Keratinocyte (primary cell): ENCODE measurements around the gene SLC4A5. TPM values are rescaled to one million over a fixed set of nuclear protein-coding genes. Genes with fewer than 3 reads are reported as not detected.

Experiments
- DNase-seq: peaks from one replicate; pipeline ENCODE4 v3.0.0-alpha.2; 2011; ENCODE audit warnings: low read depth, missing footprints, low spot score
- FAIRE-seq: peaks from 2 replicates; lab custom pipeline; 2011; peaks lifted over from hg19 to GRCh38; lab: Jason Lieb, UNC
- H2AFZ ChIP-seq: 2 replicates; pipeline ENCODE4 v1.6.0; 2012; ENCODE audit warnings: low read length, control low read depth, inconsistent platforms; ENCODE audit not compliant: control insufficient read depth
- H3K27ac ChIP-seq: 2 replicates; pipeline ENCODE4 v1.5.1; 2011; ENCODE audit warnings: low read length; ENCODE audit not compliant: control insufficient read depth, insufficient read depth
- H3K27me3 ChIP-seq: 3 replicates; pipeline ENCODE4 v1.6.0; 2011; ENCODE audit warnings: low read length; ENCODE audit not compliant: control insufficient read depth, insufficient read depth; ENCODE audit errors: extremely low read depth
- H3K36me3 ChIP-seq, 2 experiments: 2 replicates in 1 of 2; 3 replicates in 1 of 2; pipeline ENCODE4 v1.5.1; 2011; ENCODE audit warnings: low read length in 2 of 2, mild to moderate bottlenecking in 1 of 2; ENCODE audit not compliant: control insufficient read depth in 2 of 2, insufficient read depth in 2 of 2; ENCODE audit errors: extremely low read depth in 1 of 2
- H3K4me1 ChIP-seq: 3 replicates; pipeline ENCODE4 v1.5.1; 2011; ENCODE audit warnings: low read length; ENCODE audit not compliant: control insufficient read depth, insufficient read depth; ENCODE audit errors: extremely low read depth
- H3K4me2 ChIP-seq: 3 replicates; pipeline ENCODE4 v1.6.0; 2011; ENCODE audit warnings: low read depth, low read length; ENCODE audit not compliant: control insufficient read depth, insufficient read depth; ENCODE audit errors: extremely low read depth
- H3K4me3 ChIP-seq, 3 experiments: fragments of 200-600 bp in 1 of 3; sonication (generic) in 1 of 3; 2 replicates in 2 of 3; 3 replicates in 1 of 3; pipeline ENCODE4 v1.5.1; 2011 to 2016; ENCODE audit warnings: low read length in 3 of 3, mild to moderate bottlenecking in 3 of 3, control low read depth in 2 of 3, inconsistent platforms in 1 of 3, low read depth in 1 of 3, mixed read lengths in 1 of 3, mixed run types in 1 of 3, moderate library complexity in 1 of 3; ENCODE audit not compliant: control insufficient read depth in 2 of 3, insufficient read depth in 2 of 3; ENCODE audit errors: extremely low read depth in 1 of 3
- H3K79me2 ChIP-seq: 2 replicates; pipeline ENCODE4 v1.6.0; 2012; ENCODE audit warnings: low read length; ENCODE audit not compliant: control insufficient read depth, insufficient read depth
- H3K9ac ChIP-seq: 3 replicates; pipeline ENCODE4 v1.6.0; 2011; ENCODE audit warnings: low read length; ENCODE audit not compliant: control insufficient read depth, insufficient read depth; ENCODE audit errors: extremely low read depth
- H3K9me1 ChIP-seq: 3 replicates; pipeline ENCODE4 v1.6.0; 2011; ENCODE audit warnings: low read length; ENCODE audit not compliant: control insufficient read depth, insufficient read depth; ENCODE audit errors: extremely low read depth
- H3K9me3 ChIP-seq: 2 replicates; pipeline ENCODE4 v1.5.1; 2012; ENCODE audit warnings: low read depth, low read length; ENCODE audit not compliant: control insufficient read depth
- H4K20me1 ChIP-seq: 3 replicates; pipeline ENCODE4 v1.6.0; 2011; ENCODE audit warnings: low read length; ENCODE audit not compliant: control insufficient read depth, insufficient read depth; ENCODE audit errors: extremely low read depth
- EZH2 ChIP-seq: IDR thresholded peaks from one replicate; pipeline ENCODE4 v1.6.1; 2012; ENCODE audit warnings: inconsistent platforms, mild to moderate bottlenecking, low read length, moderate library complexity
- dilution Hi-C: fragments of 300-500 bp; cut with MboI; formaldehyde crosslinking; loops from one replicate; pipeline ENCODE4 v1.7.0; 2020; ENCODE audit warnings: low sequenced_read_pairs; ENCODE audit not compliant: extremely low pct_ligation_motif_present
- polyA plus RNA-seq, 5 experiments: library from polyadenylated mRNA; depleted of rRNA in 3 of 5; stranded (reverse) in 3 of 5; stranded (forward) in 1 of 5; unstranded in 1 of 5; fragments of >200 nt; gene quantifications; 1 replicate in 1 of 5; 2 replicates in 3 of 5; 3 replicates in 1 of 5; pipeline versions ENCODE4 v1.2.1 to v1.2.3, GENCODE V29; 2011 to 2012; ENCODE audit warnings: missing spikeins in 2 of 5, low read depth in 1 of 5, low replicate concordance in 1 of 5
- TF ChIP-seq, protein P1 (sequence below), 3 experiments: IDR thresholded peaks in 1 of 3; conservative IDR thresholded peaks in 1 of 3; optimal IDR thresholded peaks in 1 of 3; 2 replicates in 2 of 3; 3 replicates in 1 of 3; pipeline versions ENCODE3 to v1.5.1; 2011; ENCODE audit warnings: low read length in 3 of 3, mild to moderate bottlenecking in 3 of 3, moderate library complexity in 2 of 3, control low read depth in 1 of 3, inconsistent platforms in 1 of 3; ENCODE audit not compliant: insufficient read depth in 2 of 3; ENCODE audit errors: extremely low read depth in 1 of 3

The SLC4A5 gene
- polyA plus RNA-seq, 1 donor (not counting 4 experiments of a cell fraction or from before 2014, with no cell fraction given) = 0.22 TPM

DNA sequence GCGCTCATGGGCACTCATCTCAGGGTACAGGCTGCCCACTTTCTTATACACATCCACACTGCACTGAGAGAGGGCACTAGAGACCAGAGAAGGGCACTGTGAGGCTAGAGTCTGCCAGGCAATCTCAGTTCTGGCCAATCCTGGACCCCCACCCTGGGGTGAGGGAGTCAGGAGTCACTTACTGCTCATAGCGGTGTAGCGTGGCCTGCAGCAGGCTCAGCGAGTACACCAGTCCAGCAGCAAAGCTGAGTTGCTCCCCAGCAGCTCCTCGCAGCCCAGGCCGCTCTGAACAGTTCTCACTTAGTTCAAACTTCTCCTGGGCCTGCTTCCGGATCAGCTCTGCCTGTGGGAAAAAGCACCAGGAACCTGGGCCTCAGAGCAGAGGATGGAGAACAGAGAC, 24.6 kb upstream of the SLC4A5 start:
- Histone ChIP-seq H3K9ac (no peak overlapping the region), H3K4me3 (no peak overlapping the region), H3K9me1 (no peaks in the 10 kb centered on the region), H3K27me3 (no peaks in the 10 kb centered on the region), H3K27ac (no peak overlapping the region), H3K79me2 (no peaks in the 10 kb centered on the region), H3K4me2 (no peak overlapping the region), H3K9me3 (no peaks in the 10 kb centered on the region), H4K20me1 (no peaks in the 10 kb centered on the region), H3K36me3 (peaks cover 55 to 67% of the 10 kb centered on the region in 2 experiments), H3K4me1 (peaks cover 2% of the 10 kb centered on the region), H2AFZ (no peak overlapping the region)
- TF ChIP-seq EZH2 = no peak
- TF ChIP-seq, protein P1, sequence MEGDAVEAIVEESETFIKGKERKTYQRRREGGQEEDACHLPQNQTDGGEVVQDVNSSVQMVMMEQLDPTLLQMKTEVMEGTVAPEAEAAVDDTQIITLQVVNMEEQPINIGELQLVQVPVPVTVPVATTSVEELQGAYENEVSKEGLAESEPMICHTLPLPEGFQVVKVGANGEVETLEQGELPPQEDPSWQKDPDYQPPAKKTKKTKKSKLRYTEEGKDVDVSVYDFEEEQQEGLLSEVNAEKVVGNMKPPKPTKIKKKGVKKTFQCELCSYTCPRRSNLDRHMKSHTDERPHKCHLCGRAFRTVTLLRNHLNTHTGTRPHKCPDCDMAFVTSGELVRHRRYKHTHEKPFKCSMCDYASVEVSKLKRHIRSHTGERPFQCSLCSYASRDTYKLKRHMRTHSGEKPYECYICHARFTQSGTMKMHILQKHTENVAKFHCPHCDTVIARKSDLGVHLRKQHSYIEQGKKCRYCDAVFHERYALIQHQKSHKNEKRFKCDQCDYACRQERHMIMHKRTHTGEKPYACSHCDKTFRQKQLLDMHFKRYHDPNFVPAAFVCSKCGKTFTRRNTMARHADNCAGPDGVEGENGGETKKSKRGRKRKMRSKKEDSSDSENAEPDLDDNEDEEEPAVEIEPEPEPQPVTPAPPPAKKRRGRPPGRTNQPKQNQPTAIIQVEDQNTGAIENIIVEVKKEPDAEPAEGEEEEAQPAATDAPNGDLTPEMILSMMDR (optimal IDR thresholded peaks at IDR 0.05 in 1 of 3, IDR thresholded peaks at IDR 0.05 in 1 of 3, conservative IDR thresholded peaks at IDR 0.05 in 1 of 3; ENCODE audit: extremely low read depth in 1 of 3, insufficient read depth in 2 of 3, low read length in 3 of 3) = no peak
- dilution Hi-C loops = no loop called here
- FAIRE-seq = no peak
- no peak for DNase-seq

DNA sequence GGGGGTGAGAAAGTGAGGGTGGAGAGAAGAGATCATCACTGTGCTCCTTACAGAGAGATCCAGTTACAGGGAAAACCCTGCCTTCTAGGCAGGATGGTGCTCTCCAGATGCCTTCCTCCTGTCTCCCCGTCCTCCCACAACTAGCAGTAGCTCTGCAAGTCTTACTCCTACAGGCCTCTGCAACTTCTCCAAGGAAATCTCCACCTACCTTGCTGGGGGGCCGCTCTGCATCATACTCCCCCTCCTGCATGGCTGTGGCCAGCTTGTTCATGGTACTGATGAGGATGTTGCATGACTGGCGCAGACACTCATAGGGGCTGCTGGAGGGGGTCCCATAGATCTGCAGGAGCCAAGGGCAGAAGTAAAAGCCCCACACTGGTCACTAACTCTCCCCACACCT, 22.8 kb upstream of the SLC4A5 start:
- H3K27ac ChIP-seq = no peak overlapping the region
- dilution Hi-C loops = no loop called here
- H3K4me3 ChIP-seq = no peak overlapping the region
- no peak overlapping the region for H2AFZ ChIP-seq
- H3K4me1 ChIP-seq = no peaks in the 10 kb centered on the region
- H3K79me2 ChIP-seq = no peaks in the 10 kb centered on the region
- no peaks in the 10 kb centered on the region for H3K27me3 ChIP-seq
- no peaks in the 10 kb centered on the region for H3K9me3 ChIP-seq
- FAIRE-seq = no peak
- H3K9me1 ChIP-seq = no peaks in the 10 kb centered on the region
- H4K20me1 ChIP-seq = no peaks in the 10 kb centered on the region
- DNase-seq = no peak
- no peak overlapping the region for H3K4me2 ChIP-seq
- no peak overlapping the region for H3K9ac ChIP-seq
- TF ChIP-seq EZH2 = no peak
- TF ChIP-seq, protein P1 (optimal IDR thresholded peaks at IDR 0.05 in 1 of 3, IDR thresholded peaks at IDR 0.05 in 1 of 3, conservative IDR thresholded peaks at IDR 0.05 in 1 of 3; ENCODE audit: extremely low read depth in 1 of 3, insufficient read depth in 2 of 3, low read length in 3 of 3) = no peak
- peaks cover 58 to 70% of the 10 kb centered on the region in 2 experiments for H3K36me3 ChIP-seq
